Choroid plexus epithelial cell (primary cell): ENCODE data around the gene ANKRD35.
"Not testable (repeated sequence)": the region's sequence is repeated elsewhere in the genome, so short reads cannot be mapped to it uniquely, and the experiment has no call there.

Experiments used
- DNase-seq: peaks from one replicate; pipeline ENCODE4 v3.0.0-alpha.2; 2010; ENCODE audit warnings: low read depth
- H3K4me3 ChIP-seq: 2 replicates; pipeline ENCODE4 v1.5.1; 2011; ENCODE audit warnings: low read depth, mild to moderate bottlenecking, control low read depth, low read length, moderate library complexity
- CTCF ChIP-seq: conservative IDR thresholded peaks from 2 replicates; pipeline ENCODE4 v1.5.1; 2011; ENCODE audit warnings: low read depth, mild to moderate bottlenecking, control low read depth, inconsistent platforms, low read length, moderate library complexity

ANKRD35 gene, protein sequence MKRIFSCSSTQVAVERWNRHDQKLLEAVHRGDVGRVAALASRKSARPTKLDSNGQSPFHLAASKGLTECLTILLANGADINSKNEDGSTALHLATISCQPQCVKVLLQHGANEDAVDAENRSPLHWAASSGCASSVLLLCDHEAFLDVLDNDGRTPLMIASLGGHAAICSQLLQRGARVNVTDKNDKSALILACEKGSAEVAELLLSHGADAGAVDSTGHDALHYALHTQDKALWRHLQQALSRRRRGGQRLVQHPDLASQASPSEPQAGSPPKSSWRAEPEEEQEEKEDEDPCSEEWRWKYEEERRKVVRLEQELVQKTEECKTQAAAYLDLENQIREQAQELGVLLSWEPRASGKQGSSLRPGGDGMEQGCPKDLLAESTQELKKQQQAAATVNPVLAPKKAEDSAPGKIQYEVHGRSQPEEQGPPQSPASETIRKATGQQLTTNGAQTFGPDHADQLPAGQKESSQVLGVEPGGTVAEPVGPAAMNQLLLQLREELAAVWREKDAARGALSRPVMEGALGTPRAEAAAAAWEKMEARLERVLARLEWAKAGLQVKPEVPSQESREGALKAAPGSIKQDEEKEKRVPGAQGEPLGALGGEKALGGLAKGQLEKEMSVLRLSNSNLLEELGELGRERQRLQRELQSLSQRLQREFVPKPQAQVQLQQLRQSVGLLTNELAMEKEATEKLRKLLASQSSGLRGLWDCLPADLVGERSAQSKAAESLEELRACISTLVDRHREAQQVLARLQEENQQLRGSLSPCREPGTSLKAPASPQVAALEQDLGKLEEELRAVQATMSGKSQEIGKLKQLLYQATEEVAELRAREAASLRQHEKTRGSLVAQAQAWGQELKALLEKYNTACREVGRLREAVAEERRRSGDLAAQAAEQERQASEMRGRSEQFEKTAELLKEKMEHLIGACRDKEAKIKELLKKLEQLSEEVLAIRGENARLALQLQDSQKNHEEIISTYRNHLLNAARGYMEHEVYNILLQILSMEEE

GRCh38 chr1:145885738-145886287 is at the start of gene ANKRD35:
TSS of gene ANKRD35 (minus strand) at chr1:145885866. CDS start at chr1:145885758, 108 bp downstream.
- TF ChIP-seq CTCF = no peak
- H3K4me3 ChIP-seq = peak within 1 kb of the TSS; percentile 77
- DNase-seq = peak; percentile 68

DNA sequence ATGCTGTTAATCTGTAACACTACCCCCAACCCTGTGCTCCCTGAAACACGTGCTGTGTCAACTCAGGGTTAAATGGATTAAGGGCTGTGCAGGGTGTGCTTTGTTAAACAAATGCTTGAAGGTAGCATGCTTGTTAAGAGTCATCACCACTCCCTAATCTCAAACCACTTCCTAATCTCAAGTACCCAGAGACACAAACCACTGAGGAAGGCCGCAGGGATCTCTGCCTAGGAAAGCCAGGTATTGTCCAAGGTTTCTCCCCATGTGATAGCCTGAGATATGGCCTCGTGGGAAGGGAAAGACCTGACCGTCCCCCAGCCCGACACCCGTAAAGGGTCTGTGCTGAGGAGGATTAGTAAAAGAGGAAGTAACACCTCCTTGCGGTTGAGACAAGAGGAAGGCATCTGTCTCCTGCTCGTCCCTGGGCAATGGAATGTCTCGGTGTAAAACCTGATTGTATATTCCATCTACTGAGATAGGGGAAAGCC is 46.9 kb upstream of the ANKRD35 start:
- not testable (repeated sequence) for H3K4me3 ChIP-seq, DNase-seq

DNA sequence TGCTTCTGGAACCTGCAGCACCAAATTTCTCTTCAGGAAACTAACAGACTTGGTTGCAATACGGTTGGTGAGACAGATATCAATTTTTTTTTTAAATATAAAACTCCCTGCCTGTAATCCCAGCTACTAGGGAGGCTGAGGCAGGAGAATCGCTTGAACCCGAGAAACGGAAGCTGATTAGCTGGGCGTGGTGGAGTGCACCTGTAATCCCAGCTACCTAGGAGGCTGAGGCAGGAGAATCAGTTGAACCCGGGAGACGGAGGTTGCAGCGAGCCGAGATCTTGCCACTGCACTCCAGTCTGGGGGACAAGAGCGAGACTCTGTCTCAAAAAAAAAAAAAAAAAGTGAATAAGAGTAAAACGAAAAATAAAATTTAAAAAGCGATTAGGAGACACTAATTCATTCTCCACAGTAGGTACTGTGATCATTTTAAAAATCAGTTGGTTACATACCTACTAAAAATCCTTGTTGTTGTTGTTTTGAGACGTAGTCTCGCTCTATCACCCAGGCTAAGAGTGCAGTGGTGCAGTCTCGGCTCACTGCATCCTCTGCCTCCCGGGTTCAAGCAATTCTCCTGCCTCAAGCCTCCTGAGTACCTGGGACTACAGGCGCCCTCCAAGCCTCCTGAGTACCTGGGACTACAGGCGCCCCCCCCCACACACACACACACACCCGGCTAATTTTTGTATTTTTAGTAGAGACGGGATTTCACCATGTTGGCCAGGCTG is 42.4 kb upstream of the ANKRD35 start:
- no peak for DNase-seq
- no peak for TF ChIP-seq CTCF
- peak overlapping the region; percentile 85 for H3K4me3 ChIP-seq

DNA sequence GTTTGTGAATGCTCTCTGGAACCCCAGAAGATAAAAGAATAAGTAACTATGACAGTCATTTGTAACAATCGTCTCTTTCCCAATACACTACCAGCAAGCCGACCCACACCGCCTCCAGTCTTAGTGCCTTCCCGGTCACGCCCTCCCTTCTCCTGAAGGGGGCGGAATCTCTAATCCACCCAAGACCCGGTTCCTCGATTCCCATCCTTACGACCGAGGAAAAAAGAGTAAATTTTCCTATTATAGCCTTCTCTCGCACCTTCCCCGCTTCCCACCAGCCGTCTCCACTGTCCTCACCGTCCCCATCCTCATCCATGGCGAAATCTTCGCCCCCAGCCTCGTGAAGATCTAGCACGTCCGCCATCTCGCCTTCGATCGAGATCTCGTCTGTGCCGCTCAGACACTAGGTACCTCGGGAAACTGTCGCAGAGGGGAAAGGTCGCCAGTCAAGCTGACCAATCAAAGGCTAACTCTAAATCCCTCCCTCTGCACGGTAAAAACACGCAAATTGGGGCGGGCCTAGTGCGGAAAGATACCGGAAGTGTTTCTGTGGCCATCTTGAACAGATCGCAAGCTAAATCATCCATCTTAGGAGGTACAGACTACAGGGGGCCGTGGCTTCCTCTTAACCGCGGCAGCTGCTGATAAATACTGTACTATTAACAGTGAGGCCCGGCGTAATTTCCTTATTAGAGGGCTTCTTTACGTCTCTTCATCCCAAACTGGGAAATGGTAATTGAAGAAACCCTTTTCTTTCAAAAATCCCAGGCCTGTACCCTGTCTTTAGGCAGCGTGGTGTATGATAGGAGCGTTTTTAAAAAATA is 41.6 kb upstream of the ANKRD35 start, which contains the start of gene RBM8A:
TSS of gene RBM8A (minus strand) at position 422 of the 824 bp plus-strand sequence. CDS start at position 364, 58 bp downstream.
- DNase-seq = peak; percentile 99
- TF ChIP-seq CTCF = peak; percentile 74
- peak within 1 kb of the TSS; percentile 85 for H3K4me3 ChIP-seq

GRCh38 chr1:145926686-145927062 is 41.0 kb upstream of the ANKRD35 start:
- peak overlapping the region; percentile 85 for H3K4me3 ChIP-seq
- DNase-seq = no peak
- TF ChIP-seq CTCF = no peak

- TF ChIP-seq CTCF = no peak
Measured at GRCh38 chr1:145922266-145922665, 36.6 kb upstream of the ANKRD35 start.

GRCh38 chr1:145920297-145920696 is 34.6 kb upstream of the ANKRD35 start:
- not testable (repeated sequence) for DNase-seq

More at GRCh38 chr1:145922266-145922665, 36.6 kb upstream of the ANKRD35 start:
- no peak overlapping the region for H3K4me3 ChIP-seq
- peak; percentile 40 for DNase-seq

More at GRCh38 chr1:145920297-145920696, 34.6 kb upstream of the ANKRD35 start:
- not testable (repeated sequence) for H3K4me3 ChIP-seq
